Activated CD8-positive, alpha-beta memory T cell treated with anti-CD3 and anti-CD28 coated beads for 24 hours (primary cell): ENCODE data around the gene REEP3.
"Not testable (repeated sequence)": the region's sequence is repeated elsewhere in the genome, so short reads cannot be mapped to it uniquely, and the experiment has no call there.

Source experiments
- DNase-seq: peaks from one replicate; pipeline ENCODE4 v3.0.0-alpha.2; 2020

Gene REEP3, protein sequence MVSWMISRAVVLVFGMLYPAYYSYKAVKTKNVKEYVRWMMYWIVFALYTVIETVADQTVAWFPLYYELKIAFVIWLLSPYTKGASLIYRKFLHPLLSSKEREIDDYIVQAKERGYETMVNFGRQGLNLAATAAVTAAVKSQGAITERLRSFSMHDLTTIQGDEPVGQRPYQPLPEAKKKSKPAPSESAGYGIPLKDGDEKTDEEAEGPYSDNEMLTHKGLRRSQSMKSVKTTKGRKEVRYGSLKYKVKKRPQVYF

DNA sequence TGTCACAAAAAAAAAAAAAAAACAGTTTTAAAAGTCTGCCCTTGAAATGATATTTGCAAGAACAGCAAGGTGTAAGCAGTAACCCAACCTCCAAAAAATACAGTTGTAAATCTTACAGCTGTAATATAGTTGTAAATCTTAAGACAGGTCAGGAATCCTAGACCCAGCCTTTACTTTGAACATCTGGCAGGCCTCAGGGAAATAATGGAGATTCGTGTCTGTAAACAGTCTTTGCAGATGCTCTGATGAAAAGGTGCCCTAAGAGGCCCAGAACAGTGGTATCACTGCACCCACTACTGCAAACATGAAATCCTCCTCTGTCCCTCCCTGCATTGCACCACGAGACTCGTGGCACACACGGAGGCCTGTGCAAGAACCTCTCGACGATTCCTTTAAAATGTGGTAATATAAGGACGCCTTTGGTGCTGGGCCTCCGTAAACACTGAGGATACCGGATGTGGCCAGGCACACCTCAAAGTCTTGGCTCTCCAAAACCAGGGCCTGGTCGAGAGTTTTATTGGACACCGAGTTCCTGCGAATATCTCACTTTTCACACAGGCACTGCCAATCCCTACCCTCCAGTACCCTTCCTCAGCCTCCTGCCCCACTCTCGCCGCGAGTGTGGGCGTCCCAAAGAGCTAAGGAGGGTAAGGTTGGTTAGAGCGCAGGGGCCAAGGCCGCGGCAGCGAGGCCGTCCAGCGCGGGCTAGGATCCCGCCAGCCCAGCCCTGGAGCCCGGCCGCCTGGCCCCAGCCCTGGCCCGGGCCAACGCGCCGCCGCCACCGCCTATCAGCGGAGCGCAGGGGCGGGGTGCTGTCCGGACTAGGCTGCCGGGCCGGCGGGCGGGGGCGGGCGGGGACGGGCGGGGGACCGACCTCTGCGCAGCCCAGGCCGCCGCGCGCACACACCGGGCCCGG, at the start of gene REEP3:
TSS of gene REEP3 (plus strand) at position 902 of the 916 bp plus-strand sequence. CDS start 145 bp downstream, outside the sequence.
- DNase-seq: peak; percentile 82

DNA sequence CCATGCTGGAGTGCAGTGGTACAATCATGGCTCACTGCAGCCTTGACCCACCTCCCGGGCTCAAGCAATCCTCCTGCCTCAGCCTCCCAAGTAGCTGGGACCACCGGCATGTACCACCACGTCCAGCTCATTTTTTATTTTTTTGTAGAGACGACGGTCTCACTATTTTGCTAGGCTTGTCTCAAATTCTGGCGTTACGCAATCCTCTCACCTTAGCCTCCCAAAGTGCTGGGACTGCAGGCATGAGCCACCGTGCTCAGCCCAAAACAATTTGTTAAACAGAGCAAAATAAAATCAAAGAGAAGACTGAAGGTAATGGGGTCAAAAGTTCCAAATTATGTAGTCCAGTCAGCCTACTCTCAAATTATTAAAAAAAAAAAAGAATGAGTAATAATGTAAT, 46.7 kb upstream of the REEP3 start:
- DNase-seq: no peak

DNA sequence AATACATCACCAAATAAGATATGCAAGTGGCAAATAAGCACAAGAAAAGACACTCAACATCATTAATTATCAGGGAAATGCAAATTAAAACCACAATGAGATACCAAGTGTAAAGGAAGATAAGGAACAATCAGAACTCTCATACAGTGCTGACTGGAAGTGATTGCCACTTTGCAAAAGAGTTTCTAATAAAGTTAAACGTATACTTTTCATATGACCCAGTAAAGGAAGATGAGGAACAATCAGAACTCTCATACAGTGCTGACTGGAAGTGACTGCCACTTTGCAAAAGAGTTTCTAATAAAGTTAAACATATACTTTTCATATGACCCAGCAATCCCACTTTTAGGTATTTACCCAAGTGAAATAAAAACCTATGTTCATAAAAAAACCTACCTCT, 43.3 kb upstream of the REEP3 start:
- no peak for DNase-seq

DNA sequence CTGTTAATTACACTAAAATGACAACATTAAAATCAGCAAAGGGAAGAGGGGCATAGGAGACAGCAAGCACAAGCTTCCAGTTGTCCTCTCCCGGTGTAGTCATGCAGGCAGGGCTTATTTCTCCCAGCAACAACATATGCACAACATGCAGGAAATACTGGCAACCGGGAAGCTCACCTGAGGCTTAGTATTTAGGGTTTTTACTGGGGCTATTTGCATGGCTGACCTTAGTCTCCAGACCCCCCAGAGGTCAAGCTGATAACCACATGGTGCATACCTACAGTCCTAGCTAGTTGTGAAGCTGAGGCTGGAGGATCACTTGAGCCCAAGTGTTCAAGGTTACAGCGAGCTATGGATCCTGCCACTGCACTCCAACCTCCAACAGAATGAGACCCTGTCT, 42.6 kb upstream of the REEP3 start:
- no peak for DNase-seq

DNA sequence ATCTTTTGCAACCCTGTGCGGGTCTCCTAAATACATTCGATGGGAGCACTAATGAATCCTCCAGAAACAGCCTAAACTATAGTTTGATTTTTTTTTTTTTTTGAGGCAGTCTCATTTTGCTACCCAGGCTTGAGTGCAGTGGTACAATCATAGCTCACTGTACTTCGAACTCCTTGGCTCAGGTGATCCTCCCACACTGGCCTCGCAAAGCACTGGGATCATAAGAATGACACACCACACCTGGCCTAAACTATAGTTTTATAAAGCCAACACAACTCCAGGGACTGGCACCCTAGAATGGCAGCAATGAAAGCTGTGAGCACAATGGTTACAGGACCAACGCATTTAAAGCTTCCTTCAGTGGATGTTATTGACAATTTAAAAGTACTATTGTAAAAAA, 41.0 kb upstream of the REEP3 start:
- no peak for DNase-seq

DNA sequence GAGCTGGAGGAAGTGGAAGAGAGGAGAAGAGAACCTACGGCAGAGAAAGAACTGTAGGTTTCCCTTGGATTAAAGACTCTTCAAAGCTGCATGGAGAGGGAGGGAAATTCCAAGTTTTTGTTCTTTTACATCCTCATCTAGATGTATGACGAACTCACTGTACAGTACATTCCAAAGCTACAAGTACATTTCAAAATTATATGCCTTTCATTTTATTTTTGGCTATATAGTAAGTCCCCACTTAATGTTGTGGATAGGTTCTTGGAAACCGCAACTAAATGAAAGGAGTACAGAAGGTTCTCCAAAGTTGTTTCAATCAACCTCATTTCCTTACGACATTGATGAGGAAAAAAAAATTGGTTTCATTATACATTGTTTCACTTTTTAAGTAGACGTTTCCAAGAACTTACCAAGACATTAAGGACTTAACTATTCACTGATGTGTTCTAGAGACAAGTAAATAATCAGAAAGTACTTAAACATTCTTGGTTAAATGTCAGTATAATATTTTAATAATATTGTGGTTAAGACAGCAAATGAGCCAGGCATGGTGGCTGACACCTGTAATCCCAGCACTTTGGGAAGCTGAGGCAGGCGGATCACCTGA, 39.3 kb upstream of the REEP3 start:
- DNase-seq: no peak

DNA sequence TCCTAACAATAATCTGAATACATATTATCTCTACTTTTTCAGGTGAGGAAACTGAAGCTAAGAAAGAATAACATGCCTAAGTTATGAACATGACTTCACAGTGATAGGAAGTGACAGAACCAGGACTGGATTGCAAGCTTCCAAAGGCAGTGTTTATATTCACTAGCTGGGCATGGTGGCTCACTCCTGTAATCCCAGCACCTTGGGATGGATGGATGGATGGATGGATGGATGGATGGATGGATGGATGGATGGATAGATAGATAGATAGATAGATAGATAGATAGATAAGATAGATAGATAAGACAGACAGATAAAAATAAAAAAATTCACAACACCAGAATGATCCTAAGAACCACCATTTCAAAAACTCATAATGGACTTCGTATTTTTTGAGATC, 37.2 kb upstream of the REEP3 start:
- no peak for DNase-seq

DNA sequence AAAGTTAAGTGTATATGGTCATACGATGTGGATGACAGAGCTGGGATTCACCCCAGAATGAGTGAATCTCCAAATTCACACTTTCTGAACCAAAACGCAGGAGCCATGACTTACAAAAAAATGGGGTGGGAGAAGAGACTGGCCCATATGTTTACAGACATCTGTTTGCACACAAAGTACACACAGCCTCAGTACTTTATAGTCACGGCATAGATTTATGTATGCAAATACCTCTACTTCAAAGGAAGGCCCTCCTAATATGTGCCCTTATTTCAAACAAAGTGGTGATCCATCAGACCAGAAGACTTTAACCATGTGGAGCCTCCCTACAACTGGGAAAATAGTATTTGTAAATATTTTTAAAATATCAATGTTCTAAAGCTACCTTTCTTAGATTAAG, 33.2 kb upstream of the REEP3 start:
- DNase-seq: no peak

DNA sequence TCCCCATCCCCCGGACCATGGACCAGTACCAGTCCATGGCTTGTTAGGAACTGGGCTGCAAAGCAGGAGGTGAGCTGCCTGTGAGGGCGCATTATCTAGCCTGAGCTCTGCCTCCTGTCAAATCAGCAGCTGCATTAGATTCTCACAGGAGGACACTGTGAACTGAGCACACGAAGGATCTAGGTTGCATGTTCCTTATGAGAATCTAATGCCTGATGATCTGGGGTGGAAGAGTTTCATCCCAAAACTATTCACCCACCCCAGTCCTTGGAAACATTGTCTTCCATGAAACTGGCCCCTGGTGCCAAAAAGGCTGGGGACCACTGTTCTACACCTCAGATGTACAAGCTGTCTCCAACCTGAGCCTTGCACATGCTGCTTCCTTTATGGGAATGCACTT, 31.4 kb upstream of the REEP3 start:
- DNase-seq: no peak

DNA sequence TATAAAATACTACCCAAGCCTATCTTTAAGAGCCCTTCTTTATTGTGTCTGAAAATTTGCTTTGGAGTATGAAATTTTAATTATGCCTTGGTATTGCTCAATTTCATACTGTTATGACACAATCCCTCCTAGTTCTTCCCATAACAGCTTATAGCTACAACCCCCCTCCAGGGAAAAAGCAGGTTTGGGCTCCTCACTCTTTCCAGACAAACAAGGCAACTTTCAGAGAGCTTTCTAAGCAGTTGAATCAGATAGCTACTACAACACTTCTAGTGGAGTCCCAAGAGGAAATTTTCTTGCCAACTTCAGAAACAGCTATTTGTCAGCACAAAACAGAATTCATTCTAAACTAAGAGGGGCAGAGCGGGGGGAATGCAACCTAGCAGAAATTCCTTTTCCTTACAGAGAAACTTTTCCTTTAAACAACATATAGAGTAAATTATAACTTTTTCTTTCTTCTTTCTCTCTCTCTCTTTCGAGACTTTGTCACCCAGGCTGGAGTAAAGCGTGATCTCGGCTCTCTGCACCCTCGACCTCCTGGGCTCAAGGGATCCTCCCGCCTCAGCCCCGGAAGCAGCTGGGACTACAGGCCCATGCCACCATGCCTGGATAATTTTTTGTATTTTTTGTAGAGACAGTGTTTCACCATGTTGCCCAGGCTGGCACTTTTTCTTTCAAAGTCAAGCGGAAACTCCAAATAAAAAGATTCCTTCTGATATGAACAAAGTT, 29.4 kb upstream of the REEP3 start:
- DNase-seq: no peak

DNA sequence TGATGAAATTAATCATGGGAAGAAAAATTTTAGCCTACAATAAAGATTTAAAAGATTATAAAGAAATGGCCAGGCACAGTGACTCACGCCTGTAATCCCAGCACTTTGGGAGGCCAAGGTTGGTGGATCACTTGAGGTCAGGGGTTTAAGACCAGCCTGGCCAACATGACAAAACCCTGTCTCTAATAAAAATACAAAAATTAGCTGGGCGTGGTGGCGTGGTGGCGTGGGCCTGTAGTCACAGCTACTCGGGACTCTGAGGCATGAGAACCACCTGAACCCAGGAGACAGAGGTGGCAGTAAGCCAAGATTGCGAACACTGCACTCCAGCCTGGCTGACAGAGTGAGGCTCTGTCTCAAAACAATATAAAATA, 28.9 kb upstream of the REEP3 start:
- DNase-seq: not testable (repeated sequence)

DNA sequence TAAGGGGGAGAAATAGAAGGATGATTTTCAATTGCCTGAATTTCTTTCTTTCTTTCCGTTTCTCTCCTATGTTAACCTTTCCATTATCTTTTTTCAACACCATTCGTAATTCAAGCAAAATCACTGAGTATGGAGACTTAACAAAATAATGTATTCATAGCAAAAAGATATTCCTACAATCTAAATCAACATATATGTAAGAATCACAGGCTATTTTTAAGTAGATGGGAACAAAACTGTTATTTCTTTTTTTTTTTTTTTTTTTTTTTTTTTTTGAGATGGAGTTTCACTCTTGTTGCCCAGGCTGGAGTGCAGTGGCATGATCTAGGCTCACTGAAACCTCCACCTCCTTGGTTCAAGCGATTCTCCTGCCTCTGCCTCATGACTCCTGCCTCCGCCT, 28.2 kb upstream of the REEP3 start:
- no peak for DNase-seq

DNA sequence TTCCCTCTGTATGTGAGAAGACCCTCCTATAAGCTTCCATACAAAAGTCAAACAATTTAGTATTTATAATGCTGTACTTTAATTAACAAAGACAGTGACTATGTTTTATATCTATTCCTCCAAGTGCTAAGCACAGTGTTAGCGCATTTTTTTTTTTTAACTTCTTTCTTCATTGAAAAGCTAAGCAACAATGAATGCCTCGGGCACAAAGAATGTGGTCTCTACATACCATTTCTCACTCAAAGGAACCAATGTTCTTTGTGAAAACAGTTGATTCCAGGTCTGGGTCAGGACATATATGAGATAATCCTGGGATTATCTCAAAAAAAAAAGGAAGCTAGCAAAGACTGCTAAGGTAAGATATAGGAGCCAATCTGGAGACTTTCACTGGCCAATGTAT, 26.2 kb upstream of the REEP3 start:
- DNase-seq: no peak

DNA sequence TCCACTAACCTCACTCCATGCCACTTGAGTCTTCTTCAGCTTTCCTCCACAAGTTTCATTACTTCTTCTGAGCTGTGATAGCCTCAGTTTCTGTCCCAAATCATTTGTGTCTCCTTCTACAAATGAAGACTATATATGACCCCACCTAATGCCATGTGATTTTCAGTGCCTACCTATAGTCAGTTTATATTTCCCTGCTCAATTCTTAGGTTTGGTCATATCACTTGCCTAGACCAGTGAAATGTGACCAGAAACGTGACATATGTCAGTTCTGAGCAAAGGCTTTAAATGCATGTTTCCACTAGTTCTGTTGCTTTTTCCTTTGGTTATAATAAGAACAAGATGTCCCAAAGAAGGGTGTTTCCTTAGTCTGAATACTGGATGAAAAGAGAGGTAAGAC, 24.6 kb upstream of the REEP3 start:
- DNase-seq: no peak

DNA sequence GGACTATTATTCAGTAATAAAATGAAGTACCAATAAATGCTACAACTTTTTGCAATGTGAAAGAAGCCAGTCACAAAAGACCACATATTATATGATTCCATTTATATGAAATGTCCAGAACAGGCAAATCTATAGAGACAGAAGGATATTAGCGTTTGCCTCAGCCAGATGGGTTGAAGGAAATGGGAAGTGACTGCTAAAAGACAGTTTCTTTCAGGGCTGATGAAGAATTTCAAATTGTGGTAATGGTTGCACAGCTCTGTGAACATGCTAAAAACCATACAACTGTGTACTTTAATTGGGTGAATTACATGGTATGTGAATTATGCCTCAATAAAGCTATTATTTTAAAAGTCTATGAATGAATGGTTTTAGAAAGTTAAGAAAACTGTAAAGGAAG, 23.9 kb upstream of the REEP3 start:
- no peak for DNase-seq

DNA sequence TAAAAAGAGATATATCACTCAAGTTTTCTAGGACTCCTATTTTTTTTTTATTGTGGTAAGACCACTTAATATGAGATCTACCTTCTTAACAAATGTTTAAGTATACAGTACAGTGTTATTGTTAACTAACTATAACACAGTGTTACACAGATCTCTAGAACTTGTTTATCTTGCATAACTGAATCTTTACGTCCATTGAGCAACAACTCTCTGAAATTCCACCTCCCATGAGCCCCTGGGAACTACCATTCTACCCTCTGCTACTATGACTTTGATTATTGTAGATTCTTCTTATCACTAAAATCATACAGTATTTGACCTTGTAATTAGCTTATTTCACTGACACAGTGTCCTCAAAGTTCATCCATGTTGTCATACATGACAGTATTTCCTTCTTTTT, 22.5 kb upstream of the REEP3 start:
- no peak for DNase-seq

DNA sequence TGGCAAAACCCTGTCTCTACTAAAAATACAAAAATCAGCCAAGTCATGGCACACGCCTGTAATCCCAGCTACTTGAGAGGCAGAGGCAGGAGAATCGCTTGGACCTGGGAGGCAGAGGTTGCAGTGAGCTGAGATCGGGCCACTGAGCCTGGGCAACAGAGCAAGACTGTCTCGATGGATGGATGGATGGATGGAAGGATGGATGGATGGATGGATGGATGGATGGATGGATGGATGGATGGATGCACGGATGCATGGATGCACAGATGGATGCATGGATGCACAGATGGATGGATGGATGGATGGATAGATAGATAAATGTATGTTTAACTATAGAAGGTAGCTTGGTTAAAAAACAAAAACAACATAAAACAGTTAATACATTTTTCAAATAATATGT, 20.6 kb upstream of the REEP3 start:
- not testable (repeated sequence) for DNase-seq

DNA sequence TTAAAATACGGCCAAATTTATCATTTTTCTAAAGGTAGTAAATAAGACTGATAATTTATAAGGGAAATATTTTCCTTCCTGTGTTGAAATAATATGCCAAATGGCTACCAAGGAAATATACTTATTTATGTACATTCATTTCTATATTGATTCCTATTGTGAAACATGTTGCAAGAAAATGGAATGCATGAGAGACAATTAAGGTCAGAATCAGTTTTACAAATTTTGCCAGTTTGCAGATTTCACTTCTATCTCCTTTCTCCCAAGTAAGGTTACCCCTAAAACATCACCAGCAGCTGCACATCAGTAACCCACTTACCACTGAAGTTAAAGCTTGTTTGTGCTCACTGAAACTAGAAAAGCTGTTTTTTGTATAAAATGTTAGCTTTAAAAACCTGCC, 19.2 kb upstream of the REEP3 start:
- DNase-seq: no peak

DNA sequence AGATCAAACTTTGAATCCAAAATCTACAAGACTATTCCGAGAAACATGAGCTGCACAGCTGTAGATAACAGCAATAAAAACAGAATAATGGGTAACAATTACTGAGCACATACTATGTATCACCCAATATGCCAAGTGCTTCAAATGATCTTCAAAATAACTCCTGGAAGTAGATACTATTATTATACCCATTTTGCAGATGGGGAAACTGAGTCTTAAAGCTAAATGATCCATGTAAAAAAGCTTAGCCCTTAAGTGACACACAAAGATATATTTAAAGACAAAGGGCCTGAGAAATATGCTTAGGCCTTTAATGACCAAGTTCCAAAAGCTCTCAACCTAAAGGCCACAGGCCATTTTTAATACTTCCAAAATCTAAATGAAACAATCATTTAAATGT, 18.4 kb upstream of the REEP3 start:
- DNase-seq: no peak

DNA sequence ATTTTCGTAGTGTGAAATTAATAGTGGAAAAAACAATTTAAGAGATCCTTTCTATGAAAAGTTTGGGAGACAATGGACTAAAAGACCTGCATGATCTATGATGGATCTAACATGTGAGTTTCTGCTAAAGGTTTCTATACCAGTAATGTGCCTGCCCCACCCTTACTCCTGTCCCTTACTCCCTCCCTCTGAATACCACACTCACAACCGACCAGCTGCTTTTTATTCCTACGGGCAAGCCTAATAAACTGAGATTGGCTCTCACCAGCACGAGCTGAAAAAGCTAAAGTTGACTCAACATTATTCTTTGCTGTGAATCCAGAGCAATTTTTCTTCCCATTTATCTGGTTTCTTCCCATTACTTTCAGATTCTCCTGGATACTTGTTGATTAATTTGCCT, 17.8 kb upstream of the REEP3 start:
- no peak for DNase-seq

DNA sequence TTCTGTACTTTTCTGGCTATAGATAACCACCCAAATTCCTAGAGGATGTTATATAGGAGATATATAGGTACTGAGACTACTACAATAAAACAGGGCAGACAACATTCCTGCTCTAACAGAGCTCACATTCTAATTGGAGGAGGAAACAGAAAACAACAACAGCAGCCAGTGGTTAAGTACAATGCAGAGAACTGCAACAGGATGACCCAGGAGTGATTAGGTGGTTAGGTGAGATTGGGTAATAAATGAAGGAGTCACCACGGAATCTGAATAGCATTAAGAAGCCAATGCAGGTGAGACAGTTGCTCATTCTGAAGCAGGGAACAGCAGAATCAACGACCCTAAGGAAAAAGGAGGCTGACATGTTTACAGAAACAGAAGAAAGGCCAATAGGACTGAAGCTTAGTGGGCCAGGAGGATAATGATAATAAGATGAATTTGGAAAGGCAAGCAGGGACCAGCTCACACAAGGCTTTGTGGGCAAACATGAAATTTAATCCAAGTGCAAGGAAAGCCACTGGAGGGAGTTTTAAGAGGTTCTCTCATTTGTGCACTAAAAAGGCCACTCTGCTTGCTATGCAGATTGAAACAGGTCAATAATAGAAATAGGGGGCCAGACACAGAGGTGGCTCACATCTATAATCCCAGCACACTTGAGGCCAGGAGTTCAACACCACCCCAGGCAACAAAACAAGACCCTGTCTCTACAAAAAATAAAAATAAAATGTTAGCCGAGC, 16.9 kb upstream of the REEP3 start:
- DNase-seq: no peak

DNA sequence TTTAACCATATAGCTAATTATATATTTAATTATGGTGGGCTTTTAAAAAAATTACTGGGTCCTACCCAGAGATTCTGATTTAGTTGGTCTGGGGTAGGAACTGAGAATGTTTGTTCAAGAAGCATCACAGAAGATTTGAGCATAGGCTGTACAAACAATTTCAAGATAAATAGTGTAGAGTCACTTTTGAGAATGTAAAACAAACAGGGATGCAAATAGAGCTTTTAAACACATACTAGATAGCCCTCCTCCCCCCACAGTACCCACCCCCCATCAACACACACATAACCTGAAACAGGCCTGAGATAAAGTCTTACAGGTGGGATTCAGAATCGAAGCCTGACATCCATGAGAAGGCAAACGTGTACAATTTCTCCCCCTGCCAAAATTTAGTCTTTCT, 15.6 kb upstream of the REEP3 start:
- DNase-seq: no peak

DNA sequence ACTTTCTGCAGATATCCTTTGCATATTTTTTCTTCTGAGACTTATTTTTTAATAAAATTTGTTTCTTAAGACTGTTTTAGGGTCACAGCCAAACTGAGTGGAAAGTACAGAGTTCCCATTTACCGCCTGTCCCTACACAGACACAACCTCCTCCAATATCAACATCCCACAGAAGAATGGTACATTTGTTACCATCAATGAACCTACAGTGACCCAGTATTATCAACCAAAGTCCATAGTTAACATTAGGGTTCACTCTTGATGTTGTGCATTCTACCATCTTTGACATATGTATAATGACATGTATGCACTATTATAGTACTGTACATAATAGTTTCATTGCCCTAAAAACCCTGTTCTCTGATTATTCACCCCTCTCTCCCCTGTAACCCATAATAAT, 14.6 kb upstream of the REEP3 start:
- DNase-seq: no peak
